ENCODE data around the gene CDKN1A. TPM values are rescaled to one million over a fixed set of nuclear protein-coding genes. Genes with fewer than 3 reads are reported as not detected.

Gene CDKN1A
- total RNA-seq, 4 donors from 2014 or later: 110 to 346 (median 260) TPM

DNA sequence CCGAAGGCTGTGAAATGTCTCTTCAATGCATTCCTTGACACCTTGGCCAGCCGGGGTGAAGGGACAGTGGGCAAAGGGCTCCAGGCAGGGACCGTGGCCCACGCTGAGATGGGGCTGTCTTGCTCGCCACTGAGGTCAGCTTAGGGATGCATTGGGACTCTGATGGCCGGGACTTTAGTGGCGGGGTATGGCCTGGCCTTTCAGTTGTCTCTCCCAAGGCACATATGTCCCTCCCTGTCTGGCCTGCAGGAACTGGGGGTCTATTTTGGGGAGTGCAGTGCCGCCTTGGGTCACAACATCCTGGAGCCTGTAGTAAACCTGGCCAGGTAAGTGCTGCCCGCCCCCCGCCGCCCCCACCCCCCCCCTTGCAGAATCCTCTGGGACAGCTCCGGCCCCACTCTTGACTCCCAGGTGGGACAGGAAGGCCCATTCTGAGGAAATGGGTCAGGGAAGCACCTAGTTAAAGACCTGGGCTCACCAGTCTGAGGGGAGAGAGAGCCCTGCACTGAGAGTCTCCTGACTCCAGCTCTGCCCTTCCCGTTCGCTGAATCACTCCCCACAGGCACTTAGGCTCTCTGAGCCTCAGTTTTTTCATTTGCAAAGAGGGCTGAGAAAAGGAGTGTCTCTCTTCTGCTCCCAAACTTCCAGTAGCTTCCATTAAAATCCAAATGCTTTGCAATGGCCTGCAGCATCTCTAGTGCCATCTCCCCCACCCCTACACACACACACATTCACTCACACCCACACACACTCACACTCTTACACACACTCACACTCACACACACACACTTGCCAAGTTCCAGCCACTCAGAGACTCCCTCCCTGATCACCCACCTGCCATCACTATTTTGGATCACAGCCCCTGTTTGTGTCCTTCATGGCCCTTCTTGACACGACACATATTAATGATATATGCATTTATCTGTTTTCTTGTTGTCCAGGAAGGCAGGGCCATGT is 52.2 kb downstream of the CDKN1A start:
- DNase-seq: no peak
- Histone ChIP-seq H3K36me3 (no peaks in the 10 kb centered on the region), H3K27ac (no peak overlapping the region), H3K27me3 (no peaks in the 10 kb centered on the region), H3K4me1 (peaks cover 12 to 17% of the 10 kb centered on the region in 2 donors), H3K4me3 (no peak overlapping the region), H3K9me3 (no peaks in the 10 kb centered on the region)
- in situ Hi-C loops (cut with MboI; ENCODE audit: low sequenced_read_pairs in 4 of 4) (no loop called here), intact Hi-C loops (cut with DNase I; ENCODE audit: low total_unique reads) (no loop called here)
- no peak for TF ChIP-seq POLR2A (IDR thresholded peaks at IDR 0.05)
- TF ChIP-seq, protein P1, sequence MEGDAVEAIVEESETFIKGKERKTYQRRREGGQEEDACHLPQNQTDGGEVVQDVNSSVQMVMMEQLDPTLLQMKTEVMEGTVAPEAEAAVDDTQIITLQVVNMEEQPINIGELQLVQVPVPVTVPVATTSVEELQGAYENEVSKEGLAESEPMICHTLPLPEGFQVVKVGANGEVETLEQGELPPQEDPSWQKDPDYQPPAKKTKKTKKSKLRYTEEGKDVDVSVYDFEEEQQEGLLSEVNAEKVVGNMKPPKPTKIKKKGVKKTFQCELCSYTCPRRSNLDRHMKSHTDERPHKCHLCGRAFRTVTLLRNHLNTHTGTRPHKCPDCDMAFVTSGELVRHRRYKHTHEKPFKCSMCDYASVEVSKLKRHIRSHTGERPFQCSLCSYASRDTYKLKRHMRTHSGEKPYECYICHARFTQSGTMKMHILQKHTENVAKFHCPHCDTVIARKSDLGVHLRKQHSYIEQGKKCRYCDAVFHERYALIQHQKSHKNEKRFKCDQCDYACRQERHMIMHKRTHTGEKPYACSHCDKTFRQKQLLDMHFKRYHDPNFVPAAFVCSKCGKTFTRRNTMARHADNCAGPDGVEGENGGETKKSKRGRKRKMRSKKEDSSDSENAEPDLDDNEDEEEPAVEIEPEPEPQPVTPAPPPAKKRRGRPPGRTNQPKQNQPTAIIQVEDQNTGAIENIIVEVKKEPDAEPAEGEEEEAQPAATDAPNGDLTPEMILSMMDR (IDR thresholded peaks at IDR 0.05 in 4 of 5, conservative IDR thresholded peaks at IDR 0.05 in 1 of 5): no peak
- ATAC-seq: no peak

- no peaks in the 10 kb centered on the region for H3K27me3 ChIP-seq
- no peak overlapping the region for H3K27ac ChIP-seq
- no peak overlapping the region for H3K4me3 ChIP-seq
- intact Hi-C loops (cut with DNase I; ENCODE audit: low total_unique reads): no loop called here
- peaks cover 18 to 24% of the 10 kb centered on the region in 2 donors for H3K4me1 ChIP-seq
- in situ Hi-C loops (cut with MboI; ENCODE audit: low sequenced_read_pairs in 4 of 4): no loop called here
- H3K9me3 ChIP-seq: no peaks in the 10 kb centered on the region
- DNase-seq (no peak), ATAC-seq (no peak)
- TF ChIP-seq, protein P1 (IDR thresholded peaks at IDR 0.05 in 4 of 5, conservative IDR thresholded peaks at IDR 0.05 in 1 of 5): no peak
- no peak for TF ChIP-seq POLR2A (IDR thresholded peaks at IDR 0.05)
- H3K36me3 ChIP-seq: no peaks in the 10 kb centered on the region
These were observed 53.3 kb downstream of the CDKN1A start for GRCh38 chr6:36731622-36732310.

DNA sequence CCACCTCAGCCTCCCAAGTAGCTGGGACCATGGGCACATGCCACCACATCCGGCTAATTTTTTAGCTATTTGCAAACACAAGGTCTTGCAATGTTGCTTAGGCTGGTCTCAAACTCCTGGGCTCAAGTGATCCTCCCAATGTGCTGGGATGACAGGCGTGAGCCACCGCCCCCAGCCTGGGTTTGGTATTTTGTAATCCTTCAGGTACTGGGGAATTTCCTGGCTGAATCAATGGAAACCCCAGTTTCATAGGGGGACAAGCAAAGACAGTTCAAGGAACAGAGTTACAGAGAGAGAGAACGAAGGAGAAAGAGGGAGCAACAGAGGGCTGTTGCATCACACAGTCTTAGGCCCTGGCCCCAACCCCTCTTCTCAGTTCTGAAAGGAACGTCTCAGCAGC is 54.8 kb downstream of the CDKN1A start:
- intact Hi-C loops (cut with DNase I; ENCODE audit: low total_unique reads) (no loop called here), in situ Hi-C loops (cut with MboI; ENCODE audit: low sequenced_read_pairs in 4 of 4) (no loop called here)
- no peaks in the 10 kb centered on the region for H3K27me3 ChIP-seq
- H3K4me1 ChIP-seq: peaks cover 18 to 24% of the 10 kb centered on the region in 2 donors
- ATAC-seq: no peak
- H3K4me3 ChIP-seq: no peak overlapping the region
- no peak for DNase-seq
- no peaks in the 10 kb centered on the region for H3K9me3 ChIP-seq
- H3K36me3 ChIP-seq: no peaks in the 10 kb centered on the region
- H3K27ac ChIP-seq: no peak overlapping the region
- TF ChIP-seq, protein P1 (IDR thresholded peaks at IDR 0.05 in 4 of 5, conservative IDR thresholded peaks at IDR 0.05 in 1 of 5): no peak
- no peak for TF ChIP-seq POLR2A (IDR thresholded peaks at IDR 0.05)

GRCh38 chr6:36734486-36735060 is 56.1 kb downstream of the CDKN1A start:
- in situ Hi-C loops (cut with MboI; ENCODE audit: low sequenced_read_pairs in 4 of 4) (no loop called here), intact Hi-C loops (cut with DNase I; ENCODE audit: low total_unique reads) (no loop called here)
- Histone ChIP-seq H3K27ac (peak overlapping the region; percentile 72 to 81 (median 80)), H3K9me3 (no peaks in the 10 kb centered on the region), H3K36me3 (no peaks in the 10 kb centered on the region), H3K27me3 (no peaks in the 10 kb centered on the region), H3K4me1 (peaks cover 18 to 20% of the 10 kb centered on the region in 2 donors), H3K4me3 (peak overlapping the region; percentile 22 to 47 (median 31))
- no peak for TF ChIP-seq POLR2A (IDR thresholded peaks at IDR 0.05)
- TF ChIP-seq, protein P1 (IDR thresholded peaks at IDR 0.05 in 4 of 5, conservative IDR thresholded peaks at IDR 0.05 in 1 of 5): no peak
- DNase-seq: no peak
- no peak for ATAC-seq
